Measurements from ENCODE around the gene KRTAP17-1.
A peak's percentile ranks its signal among the peaks of the same experiment; 100 is the strongest.

Gene KRTAP17-1

GRCh38 chr17:41333836-41334235, 18.3 kb upstream of the KRTAP17-1 start:
- FAIRE-seq (no peak), DNase-seq (ENCODE audit: insufficient read length, low spot score) (no peak)

GRCh38 chr17:41333098-41333497, 17.6 kb upstream of the KRTAP17-1 start:
- DNase-seq (ENCODE audit: insufficient read length, low spot score), result no peak
- no peak for FAIRE-seq

GRCh38 chr17:41332239-41332638, 16.7 kb upstream of the KRTAP17-1 start:
- FAIRE-seq, result no peak
- no peak for DNase-seq (ENCODE audit: insufficient read length, low spot score)

DNA sequence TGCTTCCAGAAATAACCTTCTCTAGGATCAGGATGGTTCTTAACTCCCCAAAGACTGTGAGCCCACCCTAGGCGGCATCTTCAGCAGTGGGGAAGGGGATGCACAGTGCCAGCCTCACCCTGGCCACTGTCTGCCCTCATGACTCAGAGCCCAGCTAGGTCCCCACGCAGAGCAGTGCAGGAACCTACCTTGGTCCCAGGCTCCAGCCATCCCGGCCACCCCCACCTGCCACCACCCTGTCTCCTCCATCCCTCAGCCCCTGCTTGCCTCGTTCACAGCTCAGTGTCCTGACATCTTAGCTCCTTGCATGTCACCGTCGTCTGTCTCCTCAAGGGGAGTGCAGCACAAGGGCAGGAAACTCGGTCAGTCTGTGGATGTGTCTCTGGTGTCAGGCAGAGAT, 16.1 kb upstream of the KRTAP17-1 start:
- FAIRE-seq, result no peak
- DNase-seq (ENCODE audit: insufficient read length, low spot score), result no peak

DNA sequence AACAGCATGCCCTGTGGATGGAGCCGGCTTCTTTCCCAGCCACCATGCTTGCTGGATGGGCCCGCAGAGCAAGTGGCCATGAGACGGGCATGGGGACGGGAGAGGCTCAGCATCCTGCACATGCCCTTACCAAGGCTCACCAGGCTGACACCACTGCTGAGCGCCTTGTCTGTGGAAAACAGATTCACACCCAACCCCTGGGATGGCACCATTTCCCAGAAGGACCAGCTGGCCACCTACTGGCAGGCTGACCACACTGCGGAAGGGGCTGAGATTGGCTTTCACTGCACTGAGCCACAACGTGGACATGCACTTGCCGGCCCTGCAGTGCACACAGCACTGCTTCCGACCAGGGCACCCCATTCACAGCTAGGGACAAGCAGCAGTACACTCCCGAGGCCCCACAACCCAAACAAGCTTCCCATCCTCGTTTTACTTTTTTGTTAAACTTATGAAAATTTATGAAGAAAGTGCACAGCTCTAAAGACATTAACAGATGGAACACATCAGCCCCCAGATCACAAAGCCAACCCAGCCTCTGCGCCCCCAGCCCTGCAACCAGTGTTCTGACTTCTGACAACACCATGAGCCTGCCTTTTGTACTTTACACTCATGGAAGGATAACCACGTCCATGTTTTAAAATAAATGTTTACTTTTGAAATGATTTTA, 13.9 kb upstream of the KRTAP17-1 start:
- FAIRE-seq (no peak), DNase-seq (ENCODE audit: insufficient read length, low spot score) (no peak)

DNA sequence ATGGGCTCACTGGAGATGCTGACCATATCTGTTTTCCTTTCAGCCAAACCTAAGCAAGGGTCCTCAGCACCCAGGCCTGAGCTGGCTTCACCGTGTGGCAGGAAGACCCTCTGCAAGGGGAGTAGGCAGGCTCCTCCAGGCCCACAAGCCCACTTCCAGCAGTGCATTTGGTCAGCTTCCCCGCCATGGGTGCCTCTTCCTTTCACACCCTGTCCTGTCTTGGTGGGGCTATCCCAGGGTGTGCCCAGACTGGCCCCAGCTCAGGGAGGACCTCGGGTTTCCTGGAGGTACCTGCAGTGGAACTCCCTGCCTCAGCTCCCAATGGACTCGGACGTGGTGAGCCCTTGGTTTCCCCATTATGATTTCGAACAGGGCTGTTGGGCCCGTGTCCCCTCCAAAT, 12.7 kb upstream of the KRTAP17-1 start:
- no peak for DNase-seq (ENCODE audit: insufficient read length, low spot score)
- no peak for FAIRE-seq

- DNase-seq (ENCODE audit: insufficient read length, low spot score), result no peak
Measured at GRCh38 chr17:41327411-41328120, 12.1 kb upstream of the KRTAP17-1 start.

DNA sequence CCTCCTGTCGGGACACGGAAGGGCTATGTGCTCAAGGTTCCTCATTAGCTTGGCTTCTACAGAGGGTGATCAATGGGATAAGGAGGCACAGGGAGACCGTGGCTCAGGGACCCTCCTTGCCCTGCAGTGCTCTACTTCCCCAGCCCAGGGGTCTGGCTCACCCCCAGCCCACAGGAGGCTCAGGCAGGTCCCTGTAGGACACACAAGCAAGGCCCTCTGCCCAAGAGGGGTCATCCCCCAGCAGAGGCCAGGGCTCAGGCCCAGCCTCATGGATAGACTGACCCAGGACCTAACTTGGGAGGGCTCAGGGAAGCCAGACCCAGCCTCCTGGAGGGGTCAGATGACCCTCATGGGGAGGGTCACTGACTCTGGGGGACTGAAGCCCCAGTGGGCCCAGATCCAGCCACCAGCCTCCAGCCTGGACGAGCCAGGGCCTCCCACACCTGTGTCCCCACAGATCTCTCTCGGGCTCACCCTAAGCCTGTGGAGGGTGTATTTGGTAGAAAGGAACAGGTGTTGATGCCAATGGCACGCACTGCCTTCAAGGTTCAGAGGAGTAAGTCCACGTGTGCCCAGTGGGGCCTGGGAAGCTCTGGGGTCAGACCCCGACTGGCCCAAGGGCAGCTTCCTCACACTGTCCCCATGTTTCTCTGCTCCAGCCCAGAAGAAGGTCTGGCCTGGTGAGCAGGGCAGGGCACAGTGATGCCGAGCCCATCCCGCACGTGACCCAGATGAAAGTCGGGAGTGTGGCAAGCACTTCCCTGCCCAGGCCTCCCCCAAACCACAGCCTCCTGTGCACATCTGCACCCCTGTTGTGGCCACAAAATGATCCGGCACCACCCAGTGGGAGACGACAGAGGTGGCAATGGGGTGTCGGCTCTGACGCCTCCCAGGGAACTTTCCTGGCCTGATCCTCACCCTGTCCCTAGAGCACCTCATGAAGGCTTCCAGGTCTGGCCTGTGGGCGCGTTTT, 10.9 kb upstream of the KRTAP17-1 start:
- no peak for DNase-seq (ENCODE audit: insufficient read length, low spot score)
- no peak for FAIRE-seq

More at GRCh38 chr17:41327411-41328120, 12.1 kb upstream of the KRTAP17-1 start:
- FAIRE-seq, result no peak

- FAIRE-seq (no peak), DNase-seq (ENCODE audit: insufficient read length, low spot score) (no peak)
Measured at GRCh38 chr17:41325611-41326010, 10.1 kb upstream of the KRTAP17-1 start.

GRCh38 chr17:41325126-41325525, 9.6 kb upstream of the KRTAP17-1 start:
- no peak for FAIRE-seq
- no peak for DNase-seq (ENCODE audit: insufficient read length, low spot score)

- FAIRE-seq (no peak), DNase-seq (ENCODE audit: insufficient read length, low spot score) (no peak)
Measured at GRCh38 chr17:41324180-41325075, 8.9 kb upstream of the KRTAP17-1 start.

DNA sequence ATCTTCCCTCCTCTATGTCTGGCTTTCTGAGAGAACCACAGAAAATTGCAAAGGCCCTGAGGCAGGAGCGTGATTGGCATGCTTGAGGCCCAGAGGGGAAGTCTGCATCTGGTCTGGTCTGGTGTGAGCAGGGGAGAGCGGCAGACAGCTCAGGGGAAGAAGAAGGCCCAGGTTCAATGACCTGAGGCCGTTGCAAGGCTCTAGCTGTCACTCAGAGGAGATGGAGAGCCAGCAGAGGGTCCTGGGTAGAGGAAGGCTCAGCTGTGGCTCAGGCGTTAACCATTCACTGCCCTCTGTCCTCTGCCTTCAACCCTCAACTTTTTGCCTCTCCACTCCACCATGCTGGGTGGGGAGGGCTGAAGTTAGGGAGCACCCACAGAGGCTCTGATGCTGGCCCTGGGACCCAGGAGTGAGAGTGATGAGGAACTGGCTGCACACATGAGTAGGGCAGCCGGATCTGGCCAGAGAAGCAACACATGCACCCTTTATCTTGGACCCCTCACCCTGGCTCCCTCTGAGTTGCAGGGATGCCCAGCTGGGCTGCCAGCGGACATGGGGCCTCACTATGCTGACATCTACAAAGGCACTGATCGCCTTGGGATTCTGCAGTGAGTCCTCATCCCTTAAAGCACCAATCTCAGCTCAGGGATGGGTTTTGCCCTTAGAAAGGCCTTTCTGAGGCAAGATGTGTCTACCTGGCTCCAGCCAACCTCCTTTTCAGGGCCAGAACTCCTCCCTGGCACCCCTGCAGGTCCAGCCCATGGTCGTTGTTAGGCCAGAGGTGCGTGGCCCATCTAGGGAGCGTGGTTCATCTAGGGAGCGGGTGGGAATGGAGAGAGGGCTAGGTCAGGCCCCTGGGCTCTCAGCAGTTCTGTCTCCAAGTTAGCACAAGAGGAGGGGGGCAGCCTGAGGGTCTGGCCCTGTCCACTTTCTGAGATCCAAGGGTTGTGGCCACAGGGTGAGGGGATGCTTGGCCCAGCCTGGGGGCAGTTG, 7.7 kb upstream of the KRTAP17-1 start:
- FAIRE-seq (no peak), DNase-seq (ENCODE audit: insufficient read length, low spot score) (no peak)

DNA sequence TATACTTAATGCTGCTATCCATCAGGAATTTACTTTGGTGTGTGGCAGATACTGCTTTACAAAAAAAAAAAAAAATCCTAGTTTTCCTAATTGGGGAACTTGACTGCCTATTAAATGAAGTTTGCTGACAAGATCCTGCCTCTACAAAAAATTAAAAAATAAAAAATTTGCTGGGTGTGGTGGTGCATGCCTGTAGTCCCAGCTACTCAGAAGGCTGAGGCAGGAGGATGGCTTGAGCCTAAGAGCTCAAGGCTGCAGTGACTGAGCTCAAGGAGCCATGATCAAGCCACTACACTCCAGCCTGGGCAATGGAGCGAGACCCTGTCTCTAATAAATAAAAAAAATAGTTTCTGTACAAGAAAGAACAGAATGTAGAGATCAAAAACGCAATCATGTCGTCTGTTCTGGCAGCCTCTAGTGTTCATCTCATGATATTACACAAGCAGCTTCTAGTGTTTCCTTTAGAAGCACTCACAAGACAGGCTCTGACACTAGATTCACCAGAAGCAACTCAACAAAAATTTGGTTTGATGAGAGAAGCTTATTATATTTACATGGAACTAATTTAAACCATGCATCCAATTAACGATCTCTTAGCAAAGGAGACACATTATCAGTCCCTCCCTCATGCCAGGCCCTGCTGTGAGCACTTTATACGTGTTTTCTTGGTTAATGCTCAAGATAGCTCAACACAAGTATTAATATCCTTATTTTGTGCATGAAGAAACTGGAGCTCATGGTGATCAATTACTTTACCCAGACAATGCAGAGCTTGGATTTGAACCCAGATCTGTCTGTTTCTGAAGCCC, 6.8 kb upstream of the KRTAP17-1 start:
- DNase-seq (ENCODE audit: insufficient read length, low spot score) (no peak), FAIRE-seq (peak; percentile 77)

DNA sequence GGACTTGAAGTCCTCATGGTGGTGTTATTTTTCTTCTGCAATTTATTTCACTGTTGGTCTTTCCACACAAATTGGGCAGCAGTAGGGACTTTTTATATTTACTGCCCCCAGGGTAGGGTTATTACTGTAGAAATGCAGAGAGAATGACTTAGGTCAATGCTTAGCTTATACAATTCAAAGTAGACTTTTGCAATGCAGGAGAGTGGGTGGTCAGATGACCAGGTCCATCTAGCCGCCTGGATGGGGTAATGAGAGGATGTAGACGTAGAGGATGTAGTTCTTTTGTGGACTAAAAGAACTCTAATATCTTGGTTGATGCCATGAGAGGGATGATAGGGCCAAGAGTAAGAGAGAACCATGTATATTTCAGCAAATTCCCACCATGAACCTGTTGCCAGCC, 2.7 kb upstream of the KRTAP17-1 start:
- no peak for FAIRE-seq
- no peak for DNase-seq (ENCODE audit: insufficient read length, low spot score)

DNA sequence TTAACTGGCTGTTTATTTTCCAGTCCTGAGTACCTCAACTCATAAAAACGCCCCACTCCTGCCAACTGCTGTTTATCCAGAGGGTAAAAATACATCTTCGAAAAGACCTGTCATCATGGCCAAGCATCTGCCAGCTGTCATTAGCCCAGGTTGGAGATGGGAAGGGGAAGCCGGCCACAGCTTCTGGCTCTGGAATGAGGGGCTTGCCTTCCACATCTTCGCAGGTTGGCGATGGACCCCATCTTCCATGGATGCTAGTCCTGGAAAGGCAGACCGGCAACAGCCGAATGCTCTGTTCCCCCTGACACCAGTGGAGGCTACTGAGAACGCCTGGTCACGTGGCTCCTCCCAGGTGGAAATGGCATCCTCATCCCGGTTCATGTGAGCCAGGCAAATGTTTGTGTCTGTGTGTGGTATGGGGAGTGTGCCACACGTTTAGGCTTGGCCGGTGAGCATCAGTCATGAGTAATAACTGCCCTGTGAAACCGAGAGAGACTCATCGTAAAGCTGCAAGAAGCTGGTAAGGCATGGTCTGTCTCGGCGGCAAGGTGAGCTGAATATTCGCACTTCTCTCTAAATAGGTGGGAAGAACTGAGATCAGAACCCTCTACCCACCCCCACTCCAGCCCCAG, 420 bp upstream of the KRTAP17-1 start:
- no peak for DNase-seq (ENCODE audit: insufficient read length, low spot score)
- no peak for FAIRE-seq

GRCh38 chr17:41311111-41311510, 4.4 kb downstream of the KRTAP17-1 start:
- no peak for FAIRE-seq
- no peak for DNase-seq (ENCODE audit: insufficient read length, low spot score)

- DNase-seq (ENCODE audit: insufficient read length, low spot score) (no peak), FAIRE-seq (no peak)
Measured at GRCh38 chr17:41308918-41309359, 6.6 kb downstream of the KRTAP17-1 start, which contains the start of gene KRTAP16-1. Gene KRTAP16-1 (minus strand): TSS chr17:41309309. CDS start chr17:41309253, 56 bp downstream.

Measured in GM19239 (cell line).